ENCODE data around the gene STPG4.
"Not testable (repeated sequence)": the region's sequence is repeated elsewhere in the genome, so short reads cannot be mapped to it uniquely, and the experiment has no call there.

STPG4 gene

DNA sequence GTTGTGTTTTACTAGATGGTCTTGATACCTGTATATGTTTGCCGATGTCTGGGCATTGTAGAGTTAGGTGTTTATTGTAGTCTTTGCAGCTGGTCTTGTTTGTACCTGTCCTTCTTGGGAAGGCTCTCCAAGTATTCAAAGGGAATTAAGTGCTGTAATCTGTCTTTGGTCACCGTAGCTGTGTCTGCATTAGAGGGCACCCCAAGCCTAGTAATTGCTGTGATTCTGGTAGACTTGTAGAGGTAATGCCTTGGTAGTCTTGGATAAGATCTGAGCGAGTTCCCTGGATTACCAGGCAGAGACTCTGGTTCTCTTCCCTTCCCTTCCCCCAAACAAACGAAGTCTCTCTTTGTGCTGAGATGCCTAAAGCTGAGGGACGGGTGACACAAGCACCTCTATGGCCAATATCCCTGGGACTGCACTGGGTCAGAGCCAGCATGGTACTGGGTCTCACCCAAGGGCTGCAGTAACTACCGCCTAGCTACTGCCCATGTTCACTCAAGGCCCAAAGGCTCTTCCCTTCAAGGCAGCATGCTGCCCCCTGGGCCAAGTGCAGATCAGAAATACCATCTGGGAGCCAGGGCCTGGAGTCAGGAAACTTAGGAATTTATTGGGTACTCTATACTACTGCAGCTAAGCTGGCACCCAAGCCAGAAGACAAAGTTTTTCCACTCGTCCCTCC is 27.1 kb downstream of the STPG4 start:
- H3K4me3 Mint-ChIP-seq, result no peak overlapping the region
- peaks cover 17% of the 10 kb centered on the region for H3K27me3 Mint-ChIP-seq

DNA sequence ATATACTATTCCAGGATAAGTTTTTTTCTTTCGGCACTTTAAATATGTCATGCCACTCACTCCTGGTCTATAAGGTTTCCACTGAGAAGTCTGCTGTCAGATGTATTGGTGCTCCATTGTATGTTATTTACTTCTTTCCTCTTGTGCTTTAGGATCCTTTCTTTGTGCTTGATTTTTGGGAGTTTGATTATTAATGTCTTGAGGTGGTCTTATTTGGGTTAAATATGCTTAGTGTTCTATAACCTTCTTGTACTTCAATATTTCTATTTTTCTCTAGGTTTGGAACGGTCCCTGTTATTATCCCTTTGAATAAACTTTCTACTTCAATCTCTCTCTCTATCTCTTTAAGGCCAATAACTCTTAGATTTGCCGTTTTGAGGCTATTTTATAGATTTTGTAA is 28.3 kb downstream of the STPG4 start:
- no peak for DNase-seq
- Mint-ChIP-seq H3K9me3 (no peaks in the 10 kb centered on the region), H3K27ac (no peak overlapping the region), H3K4me3 (no peak overlapping the region), H3K36me3 (no peaks in the 10 kb centered on the region), H3K27me3 (peaks cover 18% of the 10 kb centered on the region), H3K4me1 (no peaks in the 10 kb centered on the region)
- CTCF ChIA-PET, result no interaction called here

More for the DNA sequence above, 27.1 kb downstream of the STPG4 start:
- Mint-ChIP-seq H3K4me1 (no peaks in the 10 kb centered on the region), H3K9me3 (no peaks in the 10 kb centered on the region), H3K36me3 (no peaks in the 10 kb centered on the region), H3K27ac (no peak overlapping the region)
- CTCF ChIA-PET, result no interaction called here
- DNase-seq, result no peak

DNA sequence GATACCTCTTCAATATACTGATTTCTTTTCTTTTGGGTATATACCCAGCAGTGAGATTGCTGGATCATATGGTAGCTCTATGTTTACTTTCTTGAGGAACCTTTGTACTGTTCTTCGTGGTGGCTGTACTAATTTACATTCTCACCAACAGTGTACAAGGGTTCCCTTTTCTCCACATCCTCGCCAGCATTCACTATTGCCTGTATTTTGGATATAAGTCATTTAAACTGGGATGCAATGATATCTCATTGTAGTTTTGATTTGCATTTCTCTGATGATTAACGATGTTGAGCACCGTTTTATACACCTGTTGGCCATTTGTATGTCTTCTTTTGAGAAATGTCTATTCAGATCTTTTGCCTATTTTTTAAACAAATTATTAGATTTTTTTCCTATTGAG is 30.4 kb downstream of the STPG4 start:
- CTCF ChIA-PET, H3K36me3 Mint-ChIP-seq, H3K9me3 Mint-ChIP-seq, H3K4me1 Mint-ChIP-seq, DNase-seq, H3K4me3 Mint-ChIP-seq, H3K27ac Mint-ChIP-seq: not testable (repeated sequence)
- H3K27me3 Mint-ChIP-seq, result peaks cover 33% of the 10 kb centered on the region

DNA sequence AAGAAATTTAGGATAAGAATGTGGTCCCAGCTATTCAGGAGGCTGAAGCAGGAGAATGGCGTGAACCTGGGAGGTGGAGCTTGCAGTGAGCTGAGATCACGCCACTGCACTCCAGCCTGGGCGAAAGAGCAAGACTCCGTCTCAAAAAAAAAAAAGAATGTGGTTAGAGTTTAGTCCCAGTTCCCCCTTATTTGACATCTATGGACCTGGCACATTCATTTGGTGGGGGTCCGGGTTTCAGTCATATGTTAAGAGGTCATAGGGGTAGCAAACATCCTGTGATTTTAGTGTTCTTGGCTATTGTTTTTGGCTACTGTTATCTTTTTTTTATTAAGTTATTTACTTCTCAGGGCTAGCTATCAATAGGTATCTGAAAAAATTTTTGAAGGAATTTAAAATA is 34.7 kb downstream of the STPG4 start:
- DNase-seq, H3K36me3 Mint-ChIP-seq, H3K9me3 Mint-ChIP-seq, H3K4me1 Mint-ChIP-seq, H3K27ac Mint-ChIP-seq, CTCF ChIA-PET, H3K4me3 Mint-ChIP-seq: not testable (repeated sequence)
- H3K27me3 Mint-ChIP-seq, result peaks cover 32% of the 10 kb centered on the region

DNA sequence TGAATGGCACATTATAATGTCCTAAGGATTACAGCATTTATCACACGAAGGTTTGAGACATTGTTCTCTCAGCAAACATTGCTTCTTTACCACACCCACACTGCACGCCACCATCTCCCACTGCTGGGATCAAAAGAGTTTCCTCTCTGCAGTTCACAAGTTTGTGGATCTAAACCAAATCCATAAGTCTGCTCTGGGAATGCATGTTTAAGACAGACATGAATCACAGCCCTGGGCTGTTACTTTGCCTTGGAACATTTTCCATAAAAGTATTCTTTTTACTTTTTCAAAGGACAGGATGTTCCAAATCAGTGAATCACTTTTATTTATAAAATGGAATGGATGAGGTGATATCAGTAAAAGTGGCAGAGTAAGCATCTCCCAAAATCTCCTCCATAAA is 36.1 kb downstream of the STPG4 start:
- Mint-ChIP-seq H3K9me3 (no peaks in the 10 kb centered on the region), H3K27me3 (peaks cover 32% of the 10 kb centered on the region), H3K4me1 (no peaks in the 10 kb centered on the region), H3K36me3 (no peaks in the 10 kb centered on the region), H3K27ac (no peak overlapping the region), H3K4me3 (no peak overlapping the region)
- no peak for DNase-seq
- CTCF ChIA-PET, result no interaction called here

DNA sequence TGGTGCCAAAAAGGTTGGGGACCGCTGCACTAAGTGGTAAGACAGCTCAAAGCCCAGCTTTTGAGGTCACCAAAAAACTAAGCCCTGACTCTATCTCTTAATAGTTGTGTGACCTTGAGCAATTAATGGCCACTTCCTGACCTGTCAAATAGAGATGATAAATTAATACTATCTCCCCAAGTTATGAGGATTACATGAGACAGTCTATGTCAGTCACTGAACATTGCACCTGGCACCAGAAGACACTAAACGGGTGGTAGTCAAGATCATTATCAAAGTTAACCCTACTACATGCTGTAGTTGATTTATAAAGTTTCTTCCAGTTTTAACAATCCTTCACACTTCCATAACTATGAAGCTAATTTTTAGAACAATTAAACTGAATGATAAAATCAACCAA is 36.5 kb downstream of the STPG4 start:
- CTCF ChIA-PET, result no interaction called here
- Mint-ChIP-seq H3K36me3 (no peaks in the 10 kb centered on the region), H3K4me3 (no peak overlapping the region), H3K9me3 (no peaks in the 10 kb centered on the region), H3K27ac (no peak overlapping the region), H3K4me1 (no peaks in the 10 kb centered on the region), H3K27me3 (peaks cover 32% of the 10 kb centered on the region)
- DNase-seq, result no peak

DNA sequence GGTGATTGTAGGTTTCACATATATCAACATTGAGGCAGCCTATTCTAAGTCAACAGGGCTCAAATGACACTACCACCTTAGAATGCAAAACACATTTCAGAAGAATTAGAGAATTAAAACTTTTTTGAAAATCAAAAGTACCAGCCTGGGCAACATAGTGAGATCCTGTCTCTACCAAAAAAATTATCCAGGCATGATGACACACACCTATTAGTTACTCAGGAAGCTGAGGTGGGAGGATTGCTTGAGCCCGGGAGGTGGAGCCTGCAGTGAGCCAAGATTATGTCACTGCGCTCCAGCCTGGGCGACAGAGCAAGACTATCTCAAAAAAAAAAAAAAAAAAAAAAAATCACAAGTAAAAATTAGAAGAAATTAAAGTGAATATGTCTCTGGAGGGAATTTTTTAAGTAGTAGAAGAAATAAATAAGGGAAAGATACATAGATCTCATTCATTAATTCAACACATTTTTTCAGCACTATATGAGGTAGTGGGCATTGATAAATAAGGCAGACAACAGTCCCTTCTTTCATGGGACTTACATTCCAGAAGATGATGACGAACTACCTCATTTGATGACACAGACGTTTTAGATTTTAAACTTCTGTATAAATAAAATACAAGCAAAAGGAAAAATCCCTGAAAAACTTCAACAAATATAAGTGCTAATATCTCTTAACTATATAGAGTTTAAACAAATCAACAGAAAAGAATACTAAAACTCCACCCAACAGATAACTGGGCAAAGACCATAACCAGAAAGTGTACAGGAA is 42.3 kb downstream of the STPG4 start:
- Mint-ChIP-seq H3K9me3 (no peaks in the 10 kb centered on the region), H3K27me3 (peaks cover 9% of the 10 kb centered on the region), H3K36me3 (no peaks in the 10 kb centered on the region), H3K27ac (no peak overlapping the region), H3K4me3 (no peak overlapping the region), H3K4me1 (no peaks in the 10 kb centered on the region)
- no peak for DNase-seq
- CTCF ChIA-PET, result no interaction called here

DNA sequence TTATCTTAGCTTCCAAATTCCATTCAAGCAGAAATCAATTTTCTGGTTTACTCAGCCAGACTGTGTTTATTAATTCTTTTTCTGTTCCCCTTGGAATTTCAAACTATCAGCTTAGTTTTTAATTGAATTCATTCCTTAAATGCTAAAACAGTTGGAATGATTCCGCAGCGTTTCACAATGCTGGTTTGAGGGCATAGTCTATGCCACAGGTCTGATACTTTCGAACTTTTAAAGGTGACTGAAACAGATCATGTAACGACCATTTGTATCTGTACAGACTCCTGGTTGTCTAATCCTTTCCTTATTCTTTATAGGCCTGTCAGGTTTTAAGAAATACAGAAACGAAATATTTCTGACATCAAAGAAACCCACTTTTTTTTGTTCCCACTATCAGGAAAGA is 45.4 kb downstream of the STPG4 start:
- Mint-ChIP-seq H3K27me3 (peaks cover 3% of the 10 kb centered on the region), H3K27ac (no peak overlapping the region), H3K4me1 (no peaks in the 10 kb centered on the region), H3K36me3 (no peaks in the 10 kb centered on the region), H3K4me3 (no peak overlapping the region), H3K9me3 (no peaks in the 10 kb centered on the region)
- DNase-seq, result no peak
- CTCF ChIA-PET, result no interaction called here

DNA sequence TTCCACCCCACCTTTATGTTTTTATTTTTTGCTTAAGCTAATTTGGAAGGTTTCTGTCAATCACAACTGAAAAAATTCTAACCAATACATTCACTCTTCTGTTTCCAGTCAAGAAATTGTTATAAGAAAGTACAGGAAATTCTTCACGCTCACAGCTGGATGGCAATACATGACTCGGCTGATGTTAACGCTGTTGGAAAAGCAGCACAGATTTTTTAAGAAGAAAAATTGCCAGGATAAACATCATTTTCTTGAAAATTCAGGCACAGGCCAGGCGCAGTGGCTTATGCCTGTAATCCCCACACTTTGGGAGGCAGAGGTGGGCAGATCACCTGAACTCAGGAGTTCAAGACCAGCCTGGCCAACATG is 46.1 kb downstream of the STPG4 start:
- CTCF ChIA-PET, result no interaction called here
- no peaks in the 10 kb centered on the region for H3K36me3 Mint-ChIP-seq
- H3K27ac Mint-ChIP-seq, result no peak overlapping the region
- no peaks in the 10 kb centered on the region for H3K9me3 Mint-ChIP-seq
- no peak for DNase-seq
- H3K27me3 Mint-ChIP-seq, result peaks cover 3% of the 10 kb centered on the region
- no peak overlapping the region for H3K4me3 Mint-ChIP-seq
- no peaks in the 10 kb centered on the region for H3K4me1 Mint-ChIP-seq

DNA sequence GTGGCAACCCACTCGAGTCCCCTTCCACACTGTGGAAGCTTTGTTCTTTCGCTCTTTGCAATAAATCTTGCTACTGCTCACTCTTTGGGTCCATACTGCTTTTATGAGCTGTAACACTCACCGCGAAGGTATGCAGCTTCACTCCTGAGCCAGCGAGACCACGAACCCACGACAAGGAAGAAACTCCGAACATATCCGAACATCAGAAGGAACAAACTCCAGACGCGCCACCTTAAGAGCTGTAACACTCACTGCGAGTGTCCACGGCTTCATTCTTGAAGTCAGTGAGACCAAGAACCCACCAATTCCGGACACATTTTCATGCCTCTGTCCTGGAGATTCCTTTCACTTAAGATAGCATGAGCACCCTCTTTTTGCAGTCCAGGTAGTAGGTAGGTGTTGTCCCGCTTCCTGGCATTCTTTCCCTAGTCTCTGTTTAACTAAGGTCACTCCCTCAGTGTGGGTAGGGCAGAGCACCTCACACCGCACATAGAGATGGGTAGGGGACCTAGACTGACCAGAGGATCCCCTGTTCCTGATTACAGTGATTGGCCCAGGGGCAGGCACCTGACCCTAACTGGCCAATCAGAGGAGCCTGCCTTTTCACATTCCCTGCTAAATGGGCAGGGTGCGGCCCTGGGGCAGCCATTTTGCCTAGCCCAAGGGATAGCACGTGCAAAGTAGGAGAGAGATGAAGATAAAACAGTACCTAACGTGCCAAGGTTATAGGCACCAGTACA is 46.7 kb downstream of the STPG4 start:
- H3K27ac Mint-ChIP-seq, H3K4me1 Mint-ChIP-seq, H3K27me3 Mint-ChIP-seq, H3K9me3 Mint-ChIP-seq, DNase-seq, H3K4me3 Mint-ChIP-seq, H3K36me3 Mint-ChIP-seq, CTCF ChIA-PET: not testable (repeated sequence)

DNA sequence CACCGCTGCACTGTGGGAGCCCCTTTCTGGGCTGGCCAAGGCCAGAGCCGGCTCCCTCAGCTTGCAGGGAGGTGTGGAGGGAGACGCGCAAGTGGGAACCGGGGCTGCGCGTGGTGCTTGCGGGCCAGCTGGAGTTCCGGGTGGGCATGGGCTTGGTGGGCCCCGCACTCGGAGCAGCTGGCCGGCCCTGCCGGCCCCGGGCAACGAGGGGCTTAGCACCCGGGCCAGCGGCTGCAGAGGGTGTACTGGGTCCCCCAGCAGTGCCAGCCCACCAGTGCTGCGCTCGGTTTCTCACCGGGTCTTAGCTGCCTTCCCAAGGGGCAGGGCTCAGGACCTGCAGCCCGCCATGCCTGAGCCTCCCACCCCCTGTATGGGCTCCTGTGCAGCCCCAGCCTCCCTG is 47.9 kb downstream of the STPG4 start:
- H3K27ac Mint-ChIP-seq, DNase-seq, H3K4me3 Mint-ChIP-seq, H3K36me3 Mint-ChIP-seq, H3K4me1 Mint-ChIP-seq, CTCF ChIA-PET, H3K9me3 Mint-ChIP-seq, H3K27me3 Mint-ChIP-seq: not testable (repeated sequence)

DNA sequence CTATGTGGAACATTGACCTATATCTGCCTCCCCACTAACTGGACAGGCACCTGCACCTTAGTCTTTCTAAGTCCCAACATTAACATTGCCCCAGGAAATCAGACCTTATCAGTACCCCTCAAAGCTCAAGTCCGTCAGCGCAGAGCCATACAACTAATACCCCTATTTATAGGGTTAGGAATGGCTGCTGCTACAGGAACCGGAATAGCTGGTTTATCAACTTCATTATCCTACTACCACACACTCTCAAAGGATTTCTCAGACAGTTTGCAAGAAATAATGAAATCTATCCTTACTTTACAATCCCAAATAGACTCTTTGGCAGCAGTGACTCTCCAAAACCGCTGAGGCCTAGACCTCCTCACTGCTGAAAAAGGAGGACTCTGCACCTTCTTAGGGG is 48.9 kb downstream of the STPG4 start:
- H3K9me3 Mint-ChIP-seq, CTCF ChIA-PET, DNase-seq, H3K4me1 Mint-ChIP-seq, H3K27ac Mint-ChIP-seq, H3K36me3 Mint-ChIP-seq, H3K4me3 Mint-ChIP-seq, H3K27me3 Mint-ChIP-seq: not testable (repeated sequence)

DNA sequence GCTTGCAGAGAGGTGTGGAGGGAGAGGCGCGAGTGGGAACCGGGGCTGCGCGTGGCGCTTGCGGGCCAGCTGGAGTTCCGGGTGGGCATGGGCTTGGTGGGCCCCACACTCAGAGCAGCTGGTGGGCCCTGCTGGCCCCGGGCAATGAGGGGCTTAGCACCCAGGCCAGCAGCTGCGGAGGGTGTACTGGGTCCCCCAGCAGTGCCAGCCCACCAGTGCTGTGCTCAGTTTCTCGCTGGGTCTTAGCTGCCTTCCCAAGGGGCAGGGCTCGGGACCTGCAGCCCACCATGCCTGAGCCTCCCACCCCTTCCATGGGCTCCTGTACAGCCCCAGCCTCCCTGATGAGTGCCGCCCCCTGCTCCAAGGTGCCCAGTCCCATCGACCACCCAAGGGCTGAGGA is 55.4 kb downstream of the STPG4 start:
- H3K9me3 Mint-ChIP-seq, H3K27me3 Mint-ChIP-seq, H3K27ac Mint-ChIP-seq, H3K4me1 Mint-ChIP-seq, CTCF ChIA-PET, H3K4me3 Mint-ChIP-seq, DNase-seq, H3K36me3 Mint-ChIP-seq: not testable (repeated sequence)

DNA sequence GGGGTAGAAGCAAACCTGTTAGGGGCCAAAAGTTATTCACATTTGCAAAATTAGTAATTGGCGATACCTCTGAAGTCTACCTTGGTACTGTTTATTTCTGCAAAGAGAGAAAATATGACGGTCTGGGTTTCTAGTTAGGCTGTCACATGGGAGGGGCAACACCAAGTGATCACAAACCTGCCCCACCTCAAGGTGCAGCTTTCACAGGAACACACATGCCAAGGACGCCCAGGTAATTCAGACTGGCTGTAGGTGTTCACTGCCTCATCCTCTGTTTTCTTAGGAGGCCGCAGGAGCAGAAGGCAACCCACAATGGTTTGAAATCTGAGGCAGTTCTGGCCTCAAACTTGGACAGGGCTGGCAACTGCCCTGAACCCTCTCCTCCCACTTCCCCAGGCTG is 56.2 kb downstream of the STPG4 start:
- Mint-ChIP-seq H3K4me1 (no peaks in the 10 kb centered on the region), H3K4me3 (no peak overlapping the region), H3K36me3 (no peaks in the 10 kb centered on the region), H3K27ac (no peak overlapping the region), H3K9me3 (no peaks in the 10 kb centered on the region), H3K27me3 (peaks cover 8% of the 10 kb centered on the region)
- no peak for DNase-seq
- CTCF ChIA-PET, result interaction anchor here (1.3 kb wide), 1 partner anchor 173 kb away, joined by 4 read pairs; no protein-coding TSS in a partner anchor

DNA sequence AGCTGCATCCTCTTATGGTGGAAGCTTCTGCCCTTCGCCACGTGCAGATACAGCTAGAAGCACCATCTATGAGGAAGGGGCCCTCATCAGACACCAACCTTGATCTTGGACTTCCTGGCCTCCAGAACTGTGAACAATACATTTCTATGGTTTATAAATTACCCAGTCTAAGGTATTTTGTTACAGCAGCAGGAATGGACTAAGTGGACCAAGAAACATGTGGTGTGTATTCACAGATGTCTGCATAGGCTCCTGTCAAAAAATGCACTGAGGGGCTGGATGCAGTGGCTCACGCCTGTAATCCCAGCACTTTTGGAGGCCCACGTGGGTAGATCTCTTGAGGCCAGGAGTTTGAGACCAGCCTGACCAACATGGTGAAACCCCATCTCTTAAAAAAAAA is 57.5 kb downstream of the STPG4 start:
- no peaks in the 10 kb centered on the region for H3K4me1 Mint-ChIP-seq
- H3K36me3 Mint-ChIP-seq, result no peaks in the 10 kb centered on the region
- peaks cover 8% of the 10 kb centered on the region for H3K27me3 Mint-ChIP-seq
- CTCF ChIA-PET, result interaction anchor here (1.3 kb wide), 1 partner anchor 174 kb away, joined by 4 read pairs; no protein-coding TSS in a partner anchor
- DNase-seq, result no peak
- H3K4me3 Mint-ChIP-seq, result no peak overlapping the region
- H3K9me3 Mint-ChIP-seq, result no peaks in the 10 kb centered on the region
- no peak overlapping the region for H3K27ac Mint-ChIP-seq
